H4 (cell line): Measurements from ENCODE around the gene CD79B. TPM values are rescaled to one million over a fixed set of nuclear protein-coding genes. Genes with fewer than 3 reads are reported as not detected.

Experiments used
- DNase-seq: peaks from one replicate; pipeline ENCODE4 v3.0.0-alpha.2; 2015; ENCODE audit warnings: low spot score
- total RNA-seq: library from RNA; depleted of rRNA; stranded (reverse); fragments of >200 nt; shearing (Covaris generic); gene quantifications from 2 replicates; pipeline ENCODE4 v1.2.3, GENCODE V29; 2014; rRNA removed

CD79B gene
- total RNA-seq, result 1.1 TPM in 1 of 2 replicates, not detected in the other

DNA sequence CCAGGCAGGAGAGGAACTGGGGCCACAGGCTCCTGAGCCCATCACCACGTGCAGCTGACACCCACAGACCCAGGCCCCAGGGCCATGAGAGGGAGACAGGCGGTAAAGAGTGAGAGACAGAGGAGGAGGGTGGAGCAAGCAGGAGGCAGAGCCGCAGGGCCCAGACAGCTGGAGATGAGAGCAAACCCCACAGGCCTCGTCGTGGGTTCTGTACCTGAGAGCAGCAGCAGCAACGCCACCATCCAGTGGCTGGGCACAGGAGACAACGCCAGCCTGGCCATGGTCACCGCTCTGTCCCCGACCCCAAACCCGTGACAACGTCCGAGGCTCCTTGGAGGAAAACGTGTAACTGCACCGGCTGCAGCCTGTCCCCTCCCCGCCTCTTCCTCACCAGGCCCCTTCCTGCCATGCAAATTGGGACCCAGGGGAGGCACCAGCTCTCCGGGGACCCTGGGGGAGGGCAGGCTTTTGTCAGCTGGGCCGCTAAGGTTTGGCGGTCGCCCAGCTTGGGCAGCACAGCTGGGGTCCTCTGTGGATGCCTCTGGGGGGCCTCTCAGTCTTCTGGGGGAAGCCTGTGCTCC is at the start of gene CD79B:
TSS of gene CD79B (minus strand) at position 351 of the 581 bp plus-strand sequence. CDS start at position 281, 70 bp downstream.
- DNase-seq, result no peak

- DNase-seq, result no peak
Measured at GRCh38 chr17:63978272-63979200, 46.4 kb upstream of the CD79B start.

- DNase-seq, result no peak
Measured at GRCh38 chr17:63976702-63977101, 44.6 kb upstream of the CD79B start.

DNA sequence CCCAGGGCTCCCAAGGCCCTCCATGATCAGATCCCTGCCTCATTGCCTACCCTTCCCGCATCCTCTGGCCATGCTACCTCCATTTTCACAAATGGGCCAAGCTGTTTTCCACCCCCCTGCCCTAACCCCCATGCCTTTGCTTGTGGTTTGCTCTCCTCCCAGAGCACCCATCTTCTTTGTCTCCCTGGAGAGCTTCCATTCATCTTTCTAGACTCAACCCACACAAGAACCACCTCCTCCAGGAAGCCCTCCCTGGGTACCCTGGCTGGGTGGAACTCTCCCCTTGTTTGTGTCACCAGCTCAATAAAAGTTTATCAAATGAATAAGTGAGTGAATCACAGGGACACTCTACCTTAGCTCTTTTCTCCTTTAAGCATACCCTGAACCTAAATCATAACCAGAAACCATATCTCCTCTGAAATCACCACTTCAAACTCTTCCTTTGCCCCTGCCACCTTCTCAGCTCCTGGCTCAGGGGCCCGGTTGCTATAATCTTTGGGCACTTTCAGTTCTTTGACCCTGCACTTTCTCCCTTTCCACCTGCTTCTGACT is 43.5 kb upstream of the CD79B start:
- no peak for DNase-seq

- DNase-seq, result no peak
Measured at GRCh38 chr17:63974594-63975192, 42.6 kb upstream of the CD79B start.

- peak; percentile 67 for DNase-seq
Measured at GRCh38 chr17:63973930-63974593, 41.9 kb upstream of the CD79B start.

DNA sequence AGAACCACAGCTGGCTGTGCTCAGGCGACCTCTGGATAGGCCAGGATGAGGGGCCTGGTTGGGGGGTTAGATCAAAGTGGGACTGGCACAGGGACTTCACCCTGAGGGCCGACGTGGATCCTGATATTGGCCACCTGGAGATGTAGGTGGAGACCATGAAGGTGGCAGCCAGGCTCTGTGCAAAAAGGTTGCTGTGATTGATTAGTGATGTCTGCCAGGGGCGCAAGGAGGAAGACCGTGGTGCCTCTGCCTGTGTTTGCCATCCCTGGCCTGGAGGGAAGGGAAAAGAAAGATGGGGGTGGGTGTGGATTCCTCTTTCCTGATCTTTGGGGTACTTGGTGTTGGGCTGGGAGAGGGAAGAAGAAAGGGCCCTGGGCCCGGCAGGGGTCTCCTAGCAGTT is 41.1 kb upstream of the CD79B start:
- DNase-seq, result no peak

DNA sequence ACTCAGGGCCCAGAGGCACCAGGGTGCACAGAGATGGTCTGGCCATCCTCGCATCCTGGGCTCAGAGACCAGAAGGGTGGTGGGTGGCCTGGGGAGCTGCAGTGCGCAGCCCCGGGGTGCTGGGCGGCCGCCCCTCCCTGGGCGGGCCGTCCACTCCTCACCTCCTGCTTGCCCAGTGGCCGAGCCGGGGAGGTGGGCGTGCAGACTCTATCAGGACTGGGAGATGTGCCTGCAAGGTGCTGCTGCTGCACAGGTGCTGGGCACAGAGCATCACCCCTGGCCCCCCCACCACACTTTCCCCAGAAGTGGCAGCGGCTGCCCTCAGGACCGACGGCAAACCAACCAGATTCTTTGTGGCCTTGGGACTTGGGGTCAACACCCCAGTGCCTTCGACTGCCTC is 40.7 kb upstream of the CD79B start, which contains the start of gene SCN4A:
TSS of gene SCN4A (minus strand) at position 123 of the 400 bp plus-strand sequence. CDS start at position 46, 77 bp downstream.
- no peak for DNase-seq

GRCh38 chr17:63969278-63969677 is 37.1 kb upstream of the CD79B start:
- no peak for DNase-seq

DNA sequence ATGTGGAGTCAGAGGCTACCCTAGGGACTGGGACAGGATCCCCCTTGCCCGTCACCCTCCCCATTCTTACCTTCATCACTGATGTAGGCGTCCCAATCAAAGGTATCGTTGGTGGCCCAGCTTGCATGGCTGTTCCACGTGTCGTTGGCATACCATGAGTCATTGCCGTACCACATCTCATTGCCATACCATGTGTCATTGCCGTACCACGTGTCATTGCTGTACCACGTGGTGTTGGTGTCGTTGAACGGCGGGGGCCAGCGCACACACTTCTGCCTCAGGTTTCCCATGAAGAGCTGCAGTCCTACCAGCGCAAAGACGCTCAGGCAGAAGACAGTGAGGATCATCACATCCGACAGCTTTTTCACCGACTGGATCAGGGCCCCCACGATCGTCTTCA is 35.8 kb upstream of the CD79B start:
- peak; percentile 51 for DNase-seq

DNA sequence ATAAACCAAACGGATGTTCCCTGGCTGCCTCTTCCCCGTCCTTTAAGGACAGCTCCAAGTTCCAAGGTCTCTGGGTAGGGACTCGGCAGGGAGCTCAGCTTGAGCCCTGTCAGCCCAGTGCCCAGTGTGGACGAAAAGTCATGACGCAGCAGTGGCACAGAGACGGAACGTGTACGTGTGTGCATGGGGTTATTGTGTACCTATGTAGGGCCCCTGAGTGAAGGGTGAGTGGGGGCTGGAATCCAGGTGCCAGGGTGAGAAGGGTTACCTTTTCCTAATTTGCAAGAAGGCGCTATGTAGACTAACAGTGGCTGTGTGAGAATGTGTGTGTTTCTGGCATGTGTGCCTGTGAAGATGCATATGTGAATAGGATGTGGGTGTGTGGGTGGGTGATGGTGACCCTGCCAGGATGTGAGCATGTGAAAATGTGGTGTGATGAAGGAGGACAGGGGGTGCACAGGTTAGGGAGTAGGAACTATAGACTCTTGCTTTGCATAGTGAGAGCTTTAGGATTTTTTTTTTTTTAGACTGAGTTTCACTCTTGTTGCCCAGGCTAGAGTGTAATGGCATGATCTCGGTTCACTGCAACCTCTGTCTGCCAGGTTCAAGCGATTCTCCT is 34.6 kb upstream of the CD79B start:
- DNase-seq, result no peak

GRCh38 chr17:63963123-63963522 is 31.0 kb upstream of the CD79B start:
- no peak for DNase-seq

GRCh38 chr17:63962298-63962744 is 30.2 kb upstream of the CD79B start:
- no peak for DNase-seq

DNA sequence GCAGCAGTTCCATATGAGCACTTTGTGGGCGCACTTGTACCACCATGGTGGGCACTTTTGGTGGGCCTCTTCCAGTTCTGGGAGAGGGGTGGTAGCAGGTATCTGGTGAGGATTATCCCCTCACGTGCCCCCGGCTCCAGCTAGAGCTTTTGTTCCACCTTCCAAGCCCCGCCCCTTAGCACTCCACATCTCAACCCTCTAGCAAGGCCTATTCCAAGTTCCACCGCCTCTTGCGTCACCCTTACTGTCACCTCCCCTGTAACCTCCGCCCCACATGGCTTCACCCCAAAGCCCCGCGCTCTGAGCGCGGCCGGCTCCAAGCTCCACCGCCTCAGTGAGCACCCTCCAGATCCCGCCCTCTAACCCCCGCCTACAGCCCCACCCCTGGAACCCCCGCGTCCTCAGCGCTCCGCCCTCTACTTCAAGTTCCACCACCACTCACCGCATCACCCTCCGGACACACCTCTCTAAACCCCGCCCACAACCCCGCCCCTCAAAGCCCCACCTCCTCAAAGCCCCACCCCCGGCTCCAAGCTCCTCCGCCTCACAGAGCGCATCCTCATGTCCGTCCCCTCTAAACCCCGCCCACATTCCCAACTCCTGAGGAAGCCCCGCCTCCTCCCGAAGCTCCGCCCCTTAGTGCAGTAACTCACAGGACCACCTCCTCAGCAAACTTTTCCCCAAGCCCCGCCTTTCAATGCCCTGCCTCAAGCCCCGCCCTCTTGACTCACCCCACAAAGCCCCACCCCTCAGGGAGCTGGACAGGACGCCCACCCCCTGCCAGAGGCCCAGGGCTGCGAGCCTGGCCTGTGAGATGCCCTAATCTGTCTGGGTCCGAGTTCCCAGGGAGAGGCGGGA is 29.5 kb upstream of the CD79B start:
- peak; percentile 38 for DNase-seq

GRCh38 chr17:63960430-63960829 is 28.3 kb upstream of the CD79B start:
- no peak for DNase-seq

GRCh38 chr17:63960006-63960405 is 27.9 kb upstream of the CD79B start:
- no peak for DNase-seq

- no peak for DNase-seq
Measured at GRCh38 chr17:63956296-63956920, 24.3 kb upstream of the CD79B start.

DNA sequence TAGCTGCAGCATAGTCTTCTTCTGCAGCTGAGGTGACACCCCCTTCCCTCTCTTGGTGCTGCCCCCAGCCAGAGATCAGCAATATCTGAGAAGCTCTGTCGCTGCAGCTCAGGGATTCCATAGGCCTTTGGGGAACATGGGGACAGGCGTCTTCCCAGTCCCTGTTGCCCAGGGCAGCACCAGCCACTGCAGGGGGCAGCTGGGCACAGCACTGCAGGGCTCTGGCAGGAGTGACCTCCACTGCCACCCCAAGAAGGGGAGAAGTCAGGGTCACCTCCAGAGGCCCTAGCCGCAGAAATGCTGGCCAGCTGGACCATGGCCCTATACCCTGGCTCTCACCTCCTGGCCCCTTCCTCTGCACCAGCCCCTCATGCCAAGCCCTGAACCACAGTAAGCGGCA is 23.7 kb upstream of the CD79B start:
- no peak for DNase-seq

GRCh38 chr17:63955232-63955631 is 23.1 kb upstream of the CD79B start:
- DNase-seq, result no peak
